Muscle layer of duodenum (tissue), 2 donors: ENCODE measurements around the gene ADARB1.

Source experiments
- H3K27ac ChIP-seq: one replicate; pipeline ENCODE4 v1.7.0; 2013; ENCODE audit warnings: mild to moderate bottlenecking, low read length
- H3K27me3 ChIP-seq: one replicate; pipeline ENCODE4 v1.7.0; 2013; ENCODE audit warnings: low read depth, mild to moderate bottlenecking, control low read depth, low read length
- H3K36me3 ChIP-seq, 2 donors: one replicate each; pipeline ENCODE4 v1.7.0; 2013; ENCODE audit warnings: low read length in 2 of 2, control low read depth in 1 of 2, mild to moderate bottlenecking in 1 of 2; ENCODE audit not compliant: insufficient read depth in 2 of 2, control insufficient read depth in 1 of 2
- H3K4me1 ChIP-seq, 2 donors: one replicate each; pipeline ENCODE4 v1.7.0; 2013; ENCODE audit warnings: low read length in 2 of 2, mild to moderate bottlenecking in 2 of 2, control low read depth in 1 of 2, moderate library complexity in 1 of 2; ENCODE audit not compliant: insufficient read depth in 2 of 2, control insufficient read depth in 1 of 2
- H3K4me3 ChIP-seq, 2 donors: one replicate each; pipeline ENCODE4 v1.7.0; 2013; ENCODE audit warnings: low read length in 2 of 2, low read depth in 1 of 2, mild to moderate bottlenecking in 1 of 2
- H3K9me3 ChIP-seq, 2 donors: one replicate each; pipeline ENCODE4 v1.7.0; 2013; ENCODE audit warnings: low read length in 2 of 2, control low read depth in 1 of 2, mild to moderate bottlenecking in 1 of 2; ENCODE audit not compliant: control insufficient read depth in 1 of 2
- donor health status: healthy.

ADARB1 gene

DNA sequence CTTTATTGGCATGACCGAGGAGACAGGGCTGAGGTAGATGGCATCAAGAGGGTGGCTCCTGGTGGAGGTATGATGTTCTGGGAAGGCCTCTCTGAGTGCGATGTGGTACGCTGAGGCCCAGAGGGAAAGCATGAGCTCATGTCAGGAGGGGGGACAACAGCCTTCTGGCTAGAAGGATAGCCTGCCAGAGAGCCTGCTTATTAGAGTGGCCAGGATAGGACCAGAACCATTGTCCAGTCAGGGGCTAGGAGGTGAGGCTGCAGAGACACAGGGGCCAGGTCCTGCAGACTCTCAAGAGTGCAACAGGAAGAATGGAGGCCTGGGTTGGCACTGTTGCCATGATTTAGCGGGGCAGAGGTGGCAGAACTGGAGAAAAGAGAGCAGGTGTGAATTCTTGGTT is 7.3 kb downstream of the ADARB1 start:
- no peaks in the 10 kb centered on the region for H3K27me3 ChIP-seq
- H3K27ac ChIP-seq, result no peak overlapping the region
- H3K4me1 ChIP-seq, result peaks cover 0 to 16% of the 10 kb centered on the region in 2 donors
- H3K9me3 ChIP-seq, result no peaks in the 10 kb centered on the region
- H3K4me3 ChIP-seq, result no peak overlapping the region
- no peaks in the 10 kb centered on the region for H3K36me3 ChIP-seq

DNA sequence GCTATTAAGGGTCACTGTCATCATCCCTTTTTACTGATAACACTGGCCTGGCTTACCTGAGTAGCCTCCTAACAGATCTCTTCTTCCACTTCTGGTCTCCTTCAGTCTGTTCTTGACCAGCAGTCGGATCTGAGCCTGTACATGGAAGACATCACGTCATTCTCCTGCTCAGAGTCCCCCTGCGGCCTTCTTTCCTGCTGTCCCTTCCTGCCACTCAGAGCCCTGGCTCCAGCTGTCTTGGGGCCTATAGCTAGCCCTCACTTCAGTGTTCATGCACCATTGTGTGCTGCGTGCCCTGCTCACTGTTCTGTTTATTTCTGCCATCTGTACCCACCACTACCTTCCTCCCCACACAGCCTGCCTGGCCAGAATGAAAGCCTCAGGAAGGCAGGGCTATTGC is 8.4 kb downstream of the ADARB1 start:
- no peaks in the 10 kb centered on the region for H3K36me3 ChIP-seq
- H3K27ac ChIP-seq, result no peak overlapping the region
- H3K27me3 ChIP-seq, result no peaks in the 10 kb centered on the region
- peaks cover 0 to 16% of the 10 kb centered on the region in 2 donors for H3K4me1 ChIP-seq
- H3K4me3 ChIP-seq, result no peak overlapping the region
- no peaks in the 10 kb centered on the region for H3K9me3 ChIP-seq

DNA sequence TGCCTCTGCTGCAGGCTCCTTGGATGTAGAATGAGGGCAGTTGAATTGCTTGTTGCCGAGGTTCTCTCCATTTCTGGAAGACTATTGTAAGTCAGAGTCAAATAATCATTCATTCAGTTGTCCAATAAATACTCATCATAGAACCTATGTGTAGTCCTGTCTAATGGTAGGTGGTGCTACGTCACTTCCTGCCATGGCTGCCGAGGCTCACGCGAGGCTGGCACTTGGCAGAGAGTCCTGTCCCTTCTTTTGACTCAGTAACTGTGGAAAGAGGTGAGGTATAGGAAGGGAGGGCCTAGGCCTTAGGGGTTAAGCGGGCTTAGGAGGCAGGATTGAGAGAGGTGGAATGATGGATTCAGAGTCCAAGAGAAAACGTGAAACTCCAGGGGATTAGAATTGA is 9.7 kb downstream of the ADARB1 start:
- Histone ChIP-seq H3K36me3 (no peaks in the 10 kb centered on the region), H3K27ac (no peak overlapping the region), H3K4me3 (no peak overlapping the region), H3K4me1 (peaks cover 0 to 16% of the 10 kb centered on the region in 2 donors), H3K9me3 (no peaks in the 10 kb centered on the region), H3K27me3 (no peaks in the 10 kb centered on the region)

DNA sequence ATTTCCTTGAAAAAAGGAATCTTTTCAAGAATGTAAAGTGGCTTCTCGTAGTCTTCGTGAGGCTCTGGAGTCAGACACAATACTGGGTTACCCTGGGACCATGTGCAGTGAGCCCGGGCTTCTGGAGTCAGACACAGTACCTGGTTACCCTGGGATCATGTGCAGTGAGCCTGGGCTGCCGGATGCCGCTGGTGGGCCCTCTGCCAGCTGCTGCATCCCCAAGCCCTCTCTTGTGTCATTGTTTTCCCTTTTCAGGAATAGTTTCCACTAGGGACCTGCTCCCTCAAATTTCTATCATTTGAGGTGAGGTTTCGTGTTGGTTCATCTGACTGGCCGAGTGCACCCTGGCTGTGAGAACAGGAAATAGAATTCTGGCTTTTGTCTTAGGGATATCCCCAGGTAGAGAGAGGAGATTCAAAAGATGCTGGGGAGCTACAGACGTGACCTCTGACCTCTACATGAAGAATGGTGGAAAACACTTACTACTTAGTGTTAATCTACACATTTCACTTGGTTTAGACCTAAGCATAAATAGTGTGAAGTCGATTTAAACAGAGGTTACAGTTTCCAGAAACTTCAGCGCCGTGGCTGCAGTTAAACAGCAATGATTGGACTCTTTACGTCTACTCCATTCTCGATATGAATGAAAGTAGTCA is 10.6 kb downstream of the ADARB1 start:
- no peaks in the 10 kb centered on the region for H3K36me3 ChIP-seq
- H3K27ac ChIP-seq, result no peak overlapping the region
- no peak overlapping the region for H3K4me3 ChIP-seq
- H3K4me1 ChIP-seq, result peaks cover 0 to 16% of the 10 kb centered on the region in 2 donors
- no peaks in the 10 kb centered on the region for H3K9me3 ChIP-seq
- H3K27me3 ChIP-seq, result no peaks in the 10 kb centered on the region

DNA sequence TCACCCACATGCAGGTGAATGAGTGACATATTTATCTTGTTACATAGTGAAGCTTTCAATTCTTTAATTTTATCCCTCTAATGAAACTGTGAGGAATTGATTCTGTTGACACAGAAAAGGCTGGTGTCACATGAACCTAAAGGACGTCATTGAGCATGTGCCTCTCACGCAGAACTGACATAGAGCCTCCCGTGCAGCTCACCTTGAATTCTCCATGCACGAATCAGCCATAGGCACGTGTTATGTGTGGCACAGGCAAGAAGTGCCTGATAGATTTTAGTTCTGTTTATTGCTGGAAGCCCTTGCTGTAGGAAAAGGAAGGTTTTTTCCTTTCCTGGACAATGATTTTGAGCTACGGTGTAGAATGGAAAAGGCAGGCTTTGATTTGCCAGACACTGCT is 11.3 kb downstream of the ADARB1 start:
- Histone ChIP-seq H3K4me1 (peaks cover 0 to 10% of the 10 kb centered on the region in 2 donors), H3K27ac (no peak overlapping the region), H3K36me3 (no peaks in the 10 kb centered on the region), H3K27me3 (no peaks in the 10 kb centered on the region), H3K4me3 (no peak overlapping the region), H3K9me3 (no peaks in the 10 kb centered on the region)

DNA sequence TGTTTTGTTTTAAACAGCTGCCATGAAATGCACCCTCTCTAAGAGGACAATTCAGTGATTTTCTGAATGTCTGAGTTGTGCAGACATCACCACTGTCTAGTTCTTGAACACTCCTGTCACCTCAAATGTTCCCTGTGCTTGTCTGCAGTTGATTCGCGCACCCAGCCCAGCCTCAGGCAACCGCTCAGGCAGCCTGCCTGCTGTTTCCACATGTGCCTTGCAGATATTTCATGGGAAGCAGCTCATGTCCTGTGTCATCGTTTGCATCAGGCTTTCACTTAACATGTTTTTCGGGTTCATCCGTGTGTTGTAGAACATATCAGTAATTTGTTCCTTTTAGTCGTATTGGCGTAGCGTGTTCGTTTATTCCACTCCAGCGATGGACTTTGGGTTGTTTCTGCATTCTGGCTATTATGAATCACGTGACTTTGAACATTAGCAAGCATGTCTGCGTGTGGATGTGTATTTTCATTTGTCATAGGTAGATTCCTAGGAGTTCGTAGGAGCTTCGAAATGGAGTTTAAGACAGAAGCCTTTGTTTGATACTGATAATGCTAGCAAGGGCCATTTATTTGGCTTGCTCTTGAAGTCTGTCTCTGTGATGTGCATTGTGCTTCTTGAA is 12.1 kb downstream of the ADARB1 start:
- no peak overlapping the region for H3K27ac ChIP-seq
- H3K4me3 ChIP-seq, result no peak overlapping the region
- H3K4me1 ChIP-seq, result peaks cover 0 to 6% of the 10 kb centered on the region in 2 donors
- H3K36me3 ChIP-seq, result no peaks in the 10 kb centered on the region
- no peaks in the 10 kb centered on the region for H3K9me3 ChIP-seq
- H3K27me3 ChIP-seq, result no peaks in the 10 kb centered on the region

DNA sequence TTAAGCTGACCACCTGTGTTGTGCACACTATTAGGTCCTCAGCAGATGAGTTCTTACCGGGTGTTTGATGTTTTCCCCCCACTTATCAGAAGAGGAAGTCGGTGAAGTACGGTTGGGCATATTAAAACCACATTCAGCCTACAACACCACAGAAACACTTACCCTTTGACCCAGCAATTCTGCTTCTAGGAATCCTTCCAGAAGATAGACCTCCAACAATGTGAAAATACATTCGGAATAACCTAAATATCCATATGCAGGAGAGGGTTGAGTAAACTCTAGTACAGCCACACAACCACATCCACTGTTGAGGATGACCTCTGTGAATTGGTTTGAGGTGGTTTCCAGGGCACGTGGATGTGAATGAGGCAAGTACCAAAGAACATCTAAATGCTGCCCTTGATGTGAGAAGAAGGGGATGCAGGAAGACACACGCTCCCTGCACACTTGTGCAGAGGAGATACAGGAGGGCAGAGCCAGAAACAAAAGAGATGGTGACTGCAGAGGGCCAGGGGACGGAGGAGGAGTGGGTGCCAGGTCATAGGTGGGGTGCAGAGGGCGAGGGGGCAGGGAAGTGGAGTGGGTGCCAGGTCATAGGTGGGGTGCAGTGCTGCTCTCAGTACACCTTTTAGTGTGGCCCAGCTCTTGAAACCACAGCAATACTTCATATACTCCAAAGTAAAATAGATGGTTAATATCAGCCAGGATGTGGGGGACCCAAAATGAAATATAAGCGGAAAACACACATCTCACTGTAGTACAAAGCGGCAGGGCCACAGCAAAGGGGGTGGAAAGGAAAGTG is 12.8 kb downstream of the ADARB1 start:
- Histone ChIP-seq H3K27me3 (no peaks in the 10 kb centered on the region), H3K4me3 (no peak overlapping the region), H3K27ac (no peak overlapping the region), H3K36me3 (no peaks in the 10 kb centered on the region), H3K9me3 (no peaks in the 10 kb centered on the region), H3K4me1 (peaks cover 0 to 10% of the 10 kb centered on the region in 2 donors)

DNA sequence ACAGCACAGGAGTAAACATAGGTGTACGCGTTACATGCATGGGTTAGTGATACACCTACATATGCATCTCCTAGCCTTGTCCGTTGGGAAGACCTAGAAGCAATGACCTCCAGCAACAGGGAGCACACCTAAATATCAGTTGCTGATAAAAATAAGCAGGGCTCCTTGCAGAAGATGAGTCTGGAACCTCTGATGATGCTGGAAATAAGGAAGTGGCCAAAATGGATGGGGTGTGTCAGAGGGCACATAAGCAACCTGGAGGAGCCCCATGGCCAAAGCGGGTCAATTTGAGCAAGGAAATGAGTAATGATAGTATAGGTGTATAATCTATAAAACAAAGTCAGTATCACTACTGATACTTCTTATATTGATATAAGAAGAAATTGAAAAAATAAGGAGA is 13.7 kb downstream of the ADARB1 start:
- H3K4me3 ChIP-seq, result no peak overlapping the region
- no peaks in the 10 kb centered on the region for H3K36me3 ChIP-seq
- H3K27ac ChIP-seq, result no peak overlapping the region
- H3K9me3 ChIP-seq, result no peaks in the 10 kb centered on the region
- no peaks in the 10 kb centered on the region for H3K27me3 ChIP-seq
- H3K4me1 ChIP-seq, result peaks cover 0 to 10% of the 10 kb centered on the region in 2 donors

DNA sequence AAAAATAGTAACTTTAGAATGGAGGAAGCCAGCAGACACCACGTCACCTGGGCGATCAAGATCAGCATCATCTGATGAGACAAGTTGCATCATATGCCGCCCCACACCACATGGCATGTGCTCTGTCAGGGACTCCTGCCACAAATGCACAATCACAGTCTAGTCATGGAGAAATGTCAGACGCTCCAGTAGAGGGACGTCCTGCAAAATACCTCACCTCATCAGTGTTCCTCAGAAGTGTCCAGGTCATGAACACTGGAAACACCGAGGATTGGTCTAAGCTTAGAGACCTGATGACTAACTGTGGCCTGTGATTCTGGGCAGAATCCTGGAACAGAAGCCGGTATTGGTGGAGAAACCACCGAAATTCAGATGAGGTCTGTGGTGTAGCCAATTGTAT is 14.3 kb downstream of the ADARB1 start:
- no peaks in the 10 kb centered on the region for H3K9me3 ChIP-seq
- H3K4me3 ChIP-seq, result no peak overlapping the region
- no peaks in the 10 kb centered on the region for H3K27me3 ChIP-seq
- peaks cover 0 to 15% of the 10 kb centered on the region in 2 donors for H3K4me1 ChIP-seq
- no peak overlapping the region for H3K27ac ChIP-seq
- no peaks in the 10 kb centered on the region for H3K36me3 ChIP-seq

DNA sequence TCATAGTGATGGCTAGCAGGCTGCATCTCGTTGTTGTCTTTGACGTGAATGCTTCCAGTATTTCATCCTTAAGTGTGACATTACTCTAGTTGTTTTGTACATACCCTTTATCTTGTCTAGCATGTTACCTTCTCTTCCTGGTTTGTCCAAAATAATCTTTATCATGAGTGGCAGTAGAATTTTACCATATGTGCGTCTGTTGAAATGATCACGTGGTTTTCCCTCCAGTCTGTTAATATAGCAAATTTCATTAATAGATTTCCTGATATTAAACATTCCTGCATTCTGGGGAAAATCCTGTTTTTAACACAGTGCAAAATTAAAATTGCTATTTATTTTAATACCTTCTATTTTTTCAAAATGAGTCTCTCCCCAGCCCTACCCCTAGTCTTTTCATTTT is 15.6 kb downstream of the ADARB1 start:
- H3K4me1 ChIP-seq, result peaks cover 0 to 15% of the 10 kb centered on the region in 2 donors
- H3K4me3 ChIP-seq, result no peak overlapping the region
- no peak overlapping the region for H3K27ac ChIP-seq
- no peaks in the 10 kb centered on the region for H3K27me3 ChIP-seq
- H3K36me3 ChIP-seq, result no peaks in the 10 kb centered on the region
- H3K9me3 ChIP-seq, result no peaks in the 10 kb centered on the region

DNA sequence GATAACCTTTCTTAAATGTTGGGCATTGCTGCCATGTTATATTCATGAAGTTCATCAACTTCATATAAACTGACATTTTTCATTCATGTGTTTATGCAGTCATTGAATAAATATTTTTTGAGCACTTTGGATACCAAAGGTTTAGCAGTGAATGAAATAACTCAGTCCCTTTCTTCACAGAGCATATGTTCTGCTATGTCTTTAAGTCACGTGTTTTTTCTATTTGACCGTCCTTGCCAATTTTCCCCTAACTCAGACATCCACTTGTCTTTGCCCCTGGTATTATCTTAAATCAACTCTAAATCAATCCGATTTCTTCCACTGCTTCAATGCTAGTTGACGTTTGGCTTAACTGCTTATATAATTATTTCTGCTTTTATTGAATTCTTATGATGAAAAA is 16.6 kb downstream of the ADARB1 start:
- Histone ChIP-seq H3K9me3 (no peaks in the 10 kb centered on the region), H3K4me3 (no peak overlapping the region), H3K4me1 (peaks cover 0 to 15% of the 10 kb centered on the region in 2 donors), H3K27ac (no peak overlapping the region), H3K36me3 (no peaks in the 10 kb centered on the region), H3K27me3 (no peaks in the 10 kb centered on the region)
